ENCODE results near the gene CRIP2. TPM values are rescaled to one million over a fixed set of nuclear protein-coding genes. Genes with fewer than 3 reads are reported as not detected.
A peak's percentile ranks its signal among the peaks of the same experiment; 100 is the strongest.

Gene CRIP2
- total RNA-seq, 3 donors from 2014 or later: 46.2 to 146 (median 92.1) TPM

DNA sequence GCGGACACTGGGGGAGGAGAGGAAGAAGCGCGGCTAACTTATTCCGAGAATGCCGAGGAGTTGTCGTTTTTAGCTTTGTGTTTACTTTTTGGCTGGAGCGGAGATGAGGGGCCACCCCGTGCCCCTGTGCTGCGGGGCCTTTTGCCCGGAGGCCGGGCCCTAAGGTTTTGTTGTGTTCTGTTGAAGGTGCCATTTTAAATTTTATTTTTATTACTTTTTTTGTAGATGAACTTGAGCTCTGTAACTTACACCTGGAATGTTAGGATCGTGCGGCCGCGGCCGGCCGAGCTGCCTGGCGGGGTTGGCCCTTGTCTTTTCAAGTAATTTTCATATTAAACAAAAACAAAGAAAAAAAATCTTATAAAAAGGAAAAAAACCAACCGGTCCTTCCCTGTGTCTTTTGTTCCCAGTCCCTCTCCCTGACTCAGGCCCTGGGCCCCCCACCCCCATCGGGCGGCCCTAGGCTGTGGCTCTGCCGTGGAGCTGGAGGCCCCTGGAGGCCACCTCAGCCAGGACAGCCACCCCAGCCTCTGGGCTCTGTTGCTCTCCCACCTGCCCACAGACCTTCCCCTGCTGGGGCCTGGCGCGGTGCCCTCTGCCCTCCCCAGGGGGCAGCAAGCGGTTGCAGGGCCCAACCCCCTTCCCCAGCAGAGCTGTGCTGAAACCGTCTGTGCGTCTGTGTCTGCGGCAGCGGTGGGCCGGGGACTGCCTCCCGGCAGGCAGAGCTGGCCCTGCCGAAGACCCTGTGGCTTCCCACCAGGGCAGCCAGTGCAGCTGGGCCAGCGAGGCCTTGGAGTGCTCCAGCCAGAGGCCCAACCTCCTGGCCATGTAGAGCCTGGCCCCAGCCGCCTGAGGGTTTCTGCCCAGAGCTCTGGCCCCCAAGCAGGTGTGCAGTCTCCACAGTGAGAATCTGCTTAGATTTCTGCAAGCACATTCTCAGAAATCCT lies 4.0 kb upstream of the CRIP2 start:
- Histone ChIP-seq H3K36me3 (no peaks in the 10 kb centered on the region), H3K9me3 (no peaks in the 10 kb centered on the region), H3K27ac (peak overlapping the region; percentile 96 to 99), H3K4me1 (peaks cover 35 to 53% of the 10 kb centered on the region in 2 donors), H3K4me3 (peak overlapping the region in 1 of 3 donors; percentile 33), H3K27me3 (no peaks in the 10 kb centered on the region)
- intact Hi-C loops (cut with DNase I; ENCODE audit: low total_unique reads): no loop called here
- DNase-seq (ENCODE audit: low spot score in 2 of 2): no peak
- TF ChIP-seq, protein P1, sequence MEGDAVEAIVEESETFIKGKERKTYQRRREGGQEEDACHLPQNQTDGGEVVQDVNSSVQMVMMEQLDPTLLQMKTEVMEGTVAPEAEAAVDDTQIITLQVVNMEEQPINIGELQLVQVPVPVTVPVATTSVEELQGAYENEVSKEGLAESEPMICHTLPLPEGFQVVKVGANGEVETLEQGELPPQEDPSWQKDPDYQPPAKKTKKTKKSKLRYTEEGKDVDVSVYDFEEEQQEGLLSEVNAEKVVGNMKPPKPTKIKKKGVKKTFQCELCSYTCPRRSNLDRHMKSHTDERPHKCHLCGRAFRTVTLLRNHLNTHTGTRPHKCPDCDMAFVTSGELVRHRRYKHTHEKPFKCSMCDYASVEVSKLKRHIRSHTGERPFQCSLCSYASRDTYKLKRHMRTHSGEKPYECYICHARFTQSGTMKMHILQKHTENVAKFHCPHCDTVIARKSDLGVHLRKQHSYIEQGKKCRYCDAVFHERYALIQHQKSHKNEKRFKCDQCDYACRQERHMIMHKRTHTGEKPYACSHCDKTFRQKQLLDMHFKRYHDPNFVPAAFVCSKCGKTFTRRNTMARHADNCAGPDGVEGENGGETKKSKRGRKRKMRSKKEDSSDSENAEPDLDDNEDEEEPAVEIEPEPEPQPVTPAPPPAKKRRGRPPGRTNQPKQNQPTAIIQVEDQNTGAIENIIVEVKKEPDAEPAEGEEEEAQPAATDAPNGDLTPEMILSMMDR (IDR thresholded peaks at IDR 0.05): no peak
- TF ChIP-seq POLR2A (IDR thresholded peaks at IDR 0.05): no peak
- TF ChIP-seq POLR2AphosphoS5 (IDR thresholded peaks at IDR 0.05): no peak

DNA sequence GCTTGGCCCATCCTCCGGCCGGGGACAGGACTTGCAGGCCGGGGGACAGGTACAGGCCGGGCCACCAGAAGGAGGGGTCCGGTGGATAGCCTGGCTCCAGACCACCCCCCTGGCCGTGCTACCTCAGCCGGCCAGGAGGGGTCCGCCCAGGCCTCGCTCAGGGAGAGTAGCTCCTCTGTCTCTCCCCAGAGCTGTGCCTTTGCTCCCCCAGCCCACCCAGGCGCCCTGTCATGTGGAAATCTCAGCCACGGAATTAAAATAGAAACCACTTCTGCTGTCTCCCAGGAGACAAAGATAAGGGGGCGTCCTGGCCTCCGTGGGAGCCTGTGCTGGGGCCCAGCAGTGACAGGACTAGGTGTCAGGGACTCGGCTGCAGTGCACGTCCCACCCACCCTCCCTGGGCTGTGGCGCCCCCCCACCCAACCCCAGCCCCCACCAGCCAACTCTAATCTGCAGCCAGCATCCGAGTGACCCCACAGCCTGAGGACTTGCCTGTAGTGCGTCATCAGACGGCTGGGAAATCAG lies 3.3 kb upstream of the CRIP2 start:
- no peaks in the 10 kb centered on the region for H3K9me3 ChIP-seq
- no peaks in the 10 kb centered on the region for H3K27me3 ChIP-seq
- TF ChIP-seq, protein P1 (IDR thresholded peaks at IDR 0.05): no peak
- TF ChIP-seq POLR2A (IDR thresholded peaks at IDR 0.05) (no peak), POLR2AphosphoS5 (IDR thresholded peaks at IDR 0.05) (no peak)
- H3K36me3 ChIP-seq: no peaks in the 10 kb centered on the region
- H3K4me3 ChIP-seq: no peak overlapping the region
- H3K4me1 ChIP-seq: peaks cover 40 to 55% of the 10 kb centered on the region in 2 donors
- DNase-seq (ENCODE audit: low spot score in 2 of 2): no peak
- intact Hi-C loops (cut with DNase I; ENCODE audit: low total_unique reads): no loop called here
- H3K27ac ChIP-seq: peak overlapping the region; percentile 96 to 99

DNA sequence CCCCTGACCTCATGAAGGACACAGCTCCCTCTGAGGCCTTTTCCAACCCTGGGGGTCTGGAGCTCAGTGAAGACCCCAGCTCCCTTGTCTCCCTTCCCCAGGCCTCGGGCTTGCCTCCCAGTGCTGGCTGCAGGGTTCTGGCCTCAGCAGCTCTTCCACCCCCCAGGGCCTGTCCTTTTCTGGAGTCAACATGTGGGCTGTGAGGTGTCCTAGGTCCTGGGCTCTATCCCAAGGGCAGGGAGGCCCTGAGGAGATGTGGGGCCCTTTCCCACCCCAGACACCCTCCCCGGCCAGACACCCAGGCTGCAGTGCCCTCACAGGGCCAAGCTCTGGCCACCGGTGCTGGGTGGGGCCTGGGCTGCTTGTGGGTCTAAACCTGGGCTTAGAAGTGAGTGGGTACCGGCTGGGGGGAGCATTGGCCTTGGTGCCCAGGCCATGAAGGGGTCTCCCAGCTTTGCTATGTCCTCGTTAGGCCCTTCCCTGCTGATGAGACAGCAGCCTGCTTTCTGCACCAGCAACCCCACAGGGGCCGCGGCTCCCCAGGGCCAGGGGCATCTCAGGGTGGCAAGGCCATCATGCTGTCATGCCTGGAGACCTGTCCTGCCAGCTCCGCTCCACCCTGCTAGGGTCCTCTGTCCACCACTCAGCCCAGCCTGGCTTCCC lies 2.7 kb upstream of the CRIP2 start:
- Histone ChIP-seq H3K36me3 (no peaks in the 10 kb centered on the region), H3K9me3 (no peaks in the 10 kb centered on the region), H3K27me3 (no peaks in the 10 kb centered on the region), H3K4me3 (no peak overlapping the region), H3K4me1 (peaks cover 42 to 57% of the 10 kb centered on the region in 2 donors), H3K27ac (peak overlapping the region; percentile 96 to 99)
- TF ChIP-seq POLR2AphosphoS5 (IDR thresholded peaks at IDR 0.05): no peak
- TF ChIP-seq, protein P1 (IDR thresholded peaks at IDR 0.05): no peak
- TF ChIP-seq POLR2A (IDR thresholded peaks at IDR 0.05): no peak
- intact Hi-C loops (cut with DNase I; ENCODE audit: low total_unique reads): no loop called here
- DNase-seq (ENCODE audit: low spot score in 2 of 2): no peak

DNA sequence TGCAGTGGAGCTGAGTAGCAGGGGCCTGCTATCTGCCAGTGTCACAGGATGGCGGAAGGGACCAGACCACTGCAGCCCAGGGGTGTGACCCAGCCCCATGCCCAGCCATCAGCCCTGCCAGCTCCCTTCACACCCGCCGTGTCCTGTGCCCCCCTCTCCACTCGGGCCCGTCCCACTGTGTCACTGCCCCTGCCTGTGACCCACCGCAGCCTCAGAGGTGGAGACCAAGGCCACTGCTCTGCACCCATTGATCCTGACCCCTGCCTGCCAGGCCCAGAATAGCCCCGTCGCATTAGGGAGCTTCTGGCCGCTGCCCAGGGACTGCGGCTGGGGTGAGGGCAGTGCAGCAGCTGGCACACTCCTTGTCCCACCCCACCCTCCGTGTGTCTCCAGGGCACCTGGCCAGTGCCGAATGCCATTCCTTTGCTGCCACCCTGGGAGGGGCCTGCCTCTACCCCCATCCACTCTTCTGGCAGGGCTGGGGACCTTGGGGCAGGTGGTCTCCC lies 2.1 kb upstream of the CRIP2 start:
- Histone ChIP-seq H3K36me3 (no peaks in the 10 kb centered on the region), H3K27me3 (no peaks in the 10 kb centered on the region), H3K4me1 (peaks cover 42 to 56% of the 10 kb centered on the region in 2 donors), H3K4me3 (peak overlapping the region in 1 of 3 donors; percentile 97), H3K27ac (peak overlapping the region; percentile 96 to 99), H3K9me3 (no peaks in the 10 kb centered on the region)
- DNase-seq (ENCODE audit: low spot score in 2 of 2): no peak
- TF ChIP-seq, protein P1 (IDR thresholded peaks at IDR 0.05): no peak
- TF ChIP-seq POLR2AphosphoS5 (IDR thresholded peaks at IDR 0.05) (no peak), POLR2A (IDR thresholded peaks at IDR 0.05) (no peak)
- intact Hi-C loops (cut with DNase I; ENCODE audit: low total_unique reads): no loop called here
